NOMO-1 treated with DMSO at 0.1 percent for 48 hours (cell line): ENCODE data around the gene PSME1.

ENCODE experiments used
- DNase-seq: peaks from one replicate; lab custom pipeline; 2025; ENCODE audit not compliant: unreplicated experiment; lab: John Stamatoyannopoulos, UW

PSME1 gene

GRCh38 chr14:24127673-24128072 lies 8.3 kb upstream of the PSME1 start:
- no peak for DNase-seq

GRCh38 chr14:24129410-24129998 lies 6.5 kb upstream of the PSME1 start:
- DNase-seq, result no peak

GRCh38 chr14:24130380-24130716 lies 5.6 kb upstream of the PSME1 start, which contains the start of gene FITM1:
Gene FITM1 (plus strand): TSS chr14:24130659. CDS start chr14:24131564, 905 bp downstream.
- peak; percentile 76 for DNase-seq

- no peak for DNase-seq
Observed at GRCh38 chr14:24130717-24131548, 5.1 kb upstream of the PSME1 start.

GRCh38 chr14:24131549-24131966 lies 4.4 kb upstream of the PSME1 start:
- no peak for DNase-seq

GRCh38 chr14:24132061-24132685 lies 3.8 kb upstream of the PSME1 start:
- DNase-seq, result no peak

GRCh38 chr14:24132976-24133375 lies 3.0 kb upstream of the PSME1 start:
- no peak for DNase-seq

- DNase-seq, result no peak
Observed at GRCh38 chr14:24133735-24134134, 2.3 kb upstream of the PSME1 start.

- no peak for DNase-seq
Observed at GRCh38 chr14:24135584-24135833, 485 bp upstream of the PSME1 start.

GRCh38 chr14:24136684-24137528 lies 912 bp downstream of the PSME1 start:
- no peak for DNase-seq

- no peak for DNase-seq
Observed at GRCh38 chr14:24137529-24138395, 1.8 kb downstream of the PSME1 start.

GRCh38 chr14:24138396-24139271 lies 2.6 kb downstream of the PSME1 start:
- DNase-seq, result no peak

GRCh38 chr14:24139272-24139934 lies 3.4 kb downstream of the PSME1 start:
- DNase-seq, result no peak

GRCh38 chr14:24141097-24141880 lies 5.3 kb downstream of the PSME1 start, which contains the start of gene EMC9:
Gene EMC9 (minus strand): TSS chr14:24141591. CDS start chr14:24141304, 287 bp downstream.
- peak; percentile 99 for DNase-seq

GRCh38 chr14:24143511-24143910 lies 7.5 kb downstream of the PSME1 start:
- no peak for DNase-seq

GRCh38 chr14:24144451-24144850 lies 8.5 kb downstream of the PSME1 start:
- DNase-seq, result no peak

GRCh38 chr14:24145219-24145618 lies 9.2 kb downstream of the PSME1 start:
- no peak for DNase-seq
